HG02678 (cell line): Measurements from ENCODE around the gene TACR1.

Experiments used
- ATAC-seq: cut with Tn5 transposase; IDR thresholded peaks from one replicate; pipeline ENCODE4 v1.9.1; 2021; ENCODE audit warnings: mild to moderate bottlenecking, moderate library complexity; ENCODE audit not compliant: unreplicated experiment

The TACR1 gene

GRCh38 chr2:75025216-75025615 lies 174.1 kb downstream of the TACR1 start:
- no peak for ATAC-seq

GRCh38 chr2:75023666-75024455 lies 175.5 kb downstream of the TACR1 start:
- no peak for ATAC-seq

- ATAC-seq = no peak
Observed at GRCh38 chr2:75022516-75022915, 176.8 kb downstream of the TACR1 start.

DNA sequence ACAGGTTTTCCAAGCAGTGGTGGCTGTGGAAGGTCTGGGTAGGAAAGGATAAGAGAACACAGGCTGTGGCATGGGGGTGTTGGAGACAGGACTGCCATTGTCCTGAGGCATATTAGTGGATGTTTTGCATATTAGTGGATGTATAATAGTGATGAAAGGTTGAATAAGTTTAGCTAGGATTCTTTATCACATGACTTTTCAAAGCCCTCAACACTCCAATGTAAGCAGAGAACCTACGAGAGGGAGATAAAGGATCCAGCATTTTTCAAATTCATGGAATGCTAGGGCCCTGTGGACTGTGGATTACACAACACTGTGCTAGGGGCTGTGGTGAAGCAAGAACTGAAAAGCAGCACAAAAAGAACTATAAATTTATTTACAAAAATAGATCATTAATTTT lies 177.6 kb downstream of the TACR1 start:
- no peak for ATAC-seq

GRCh38 chr2:75020476-75020875 lies 178.8 kb downstream of the TACR1 start:
- ATAC-seq = no peak

DNA sequence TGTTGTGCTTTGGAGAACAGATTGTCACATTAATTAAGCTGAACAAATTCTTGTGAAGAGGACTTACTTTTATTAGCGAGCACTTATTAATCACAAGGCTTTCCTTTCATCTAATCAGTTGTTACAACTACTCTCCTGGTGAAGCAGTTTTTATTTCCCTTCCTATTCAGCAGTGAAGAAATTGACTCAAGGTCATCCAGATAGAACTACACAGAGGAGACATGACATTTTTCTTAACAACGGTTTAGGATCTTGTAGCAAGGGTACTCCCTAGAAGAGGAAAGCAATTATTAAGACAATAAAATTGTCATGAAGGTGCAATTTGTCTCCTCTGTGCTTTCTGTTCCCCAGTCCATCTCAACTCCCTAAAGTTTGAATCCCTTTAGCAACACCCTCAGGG lies 179.5 kb downstream of the TACR1 start:
- ATAC-seq = no peak

DNA sequence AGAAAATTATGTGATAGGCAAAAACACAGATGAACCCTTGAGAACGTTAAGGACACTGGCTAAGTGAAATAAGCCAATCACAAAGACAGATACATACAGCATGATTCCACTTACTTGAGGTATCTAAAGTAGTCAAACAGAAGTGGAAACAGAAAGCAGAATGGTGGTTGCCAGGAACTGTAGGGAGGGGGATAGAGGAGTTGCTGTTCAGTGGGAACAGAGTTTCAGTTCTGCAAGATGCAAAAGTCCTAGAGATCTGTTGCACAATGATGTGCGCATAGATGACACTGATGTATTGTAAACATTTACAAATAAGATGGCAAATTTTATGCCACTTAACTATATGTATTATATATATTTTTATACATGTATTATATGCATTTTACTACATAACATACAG lies 181.2 kb downstream of the TACR1 start:
- no peak for ATAC-seq

DNA sequence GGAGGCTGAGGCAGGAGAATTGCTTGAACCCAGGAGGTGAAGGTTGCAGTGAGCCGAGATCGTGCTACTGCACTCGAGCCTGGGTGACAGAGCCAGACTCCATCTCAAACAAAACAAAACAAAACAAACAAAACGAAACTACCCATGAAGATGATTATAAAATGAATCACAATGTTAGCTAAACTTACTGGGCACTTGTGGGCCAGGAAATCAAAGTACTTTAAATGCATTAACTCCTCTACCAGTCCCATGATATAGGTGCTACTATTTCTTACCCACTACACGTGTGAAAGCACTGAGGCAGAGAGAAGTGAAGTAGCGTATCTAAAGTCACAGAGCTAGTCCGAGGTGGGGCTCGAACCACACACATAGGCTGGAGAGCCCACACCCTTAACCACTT lies 187.2 kb downstream of the TACR1 start:
- ATAC-seq = no peak

DNA sequence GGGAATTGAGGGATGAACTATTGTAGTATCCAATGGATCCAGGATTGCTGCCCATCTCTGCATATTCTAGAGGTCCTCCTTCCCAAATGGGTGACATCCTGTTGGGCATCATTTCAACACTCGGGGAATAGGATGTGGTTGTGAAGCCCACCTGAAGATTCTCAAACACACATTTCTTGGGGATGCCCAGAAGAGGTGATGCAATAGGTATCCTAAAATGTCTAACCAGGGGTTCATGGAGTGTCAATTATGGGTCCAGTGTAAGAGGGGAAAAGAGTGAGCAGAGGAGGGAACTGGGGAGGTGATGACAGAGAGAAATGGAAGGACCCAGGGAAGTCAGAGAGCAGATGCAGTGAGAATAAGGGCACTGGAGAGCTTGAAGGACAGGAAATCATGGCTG lies 188.7 kb downstream of the TACR1 start:
- ATAC-seq = no peak

DNA sequence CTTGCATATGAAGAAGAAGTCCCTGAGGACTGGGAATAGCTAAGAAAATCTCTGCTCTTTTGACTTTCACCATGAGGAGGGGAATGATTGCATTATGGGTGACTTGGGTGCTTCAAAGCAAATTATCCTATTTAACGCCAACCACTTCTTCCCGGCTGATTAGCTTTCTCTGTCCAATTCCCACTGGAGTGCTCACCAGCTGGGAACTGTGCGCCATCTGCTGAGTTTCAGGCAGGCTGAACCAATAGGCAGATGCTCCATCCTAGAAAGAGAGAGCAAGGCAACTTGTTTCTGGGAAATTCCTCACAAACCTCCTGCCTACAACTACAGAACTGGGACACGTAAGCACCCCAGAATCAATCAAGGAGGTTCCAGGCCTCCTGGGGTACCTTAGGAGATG lies 191.5 kb downstream of the TACR1 start:
- ATAC-seq = no peak

- no peak for ATAC-seq
Observed at GRCh38 chr2:75007061-75007460, 192.3 kb downstream of the TACR1 start.

DNA sequence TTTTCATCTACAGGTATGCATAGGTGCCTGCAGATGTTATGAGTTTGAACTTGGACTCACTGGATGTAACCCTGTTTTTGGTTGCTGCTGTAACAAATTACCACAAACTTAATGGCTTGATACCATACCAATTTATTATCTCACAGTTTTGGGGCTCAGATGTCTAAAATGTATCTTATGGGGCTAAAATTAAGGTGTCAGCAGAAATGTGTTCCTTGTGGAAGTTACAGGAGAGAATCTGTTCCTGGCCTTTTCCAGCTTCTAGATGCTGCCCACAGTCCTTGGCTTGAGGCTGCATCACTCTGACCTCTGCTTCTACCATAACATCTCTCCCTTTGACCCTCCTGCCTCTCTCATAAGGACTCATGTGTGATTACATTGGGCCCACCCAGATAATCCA lies 193.3 kb downstream of the TACR1 start:
- ATAC-seq = no peak

- no peak for ATAC-seq
Observed at GRCh38 chr2:75003773-75004172, 195.5 kb downstream of the TACR1 start.

GRCh38 chr2:75003276-75003675 lies 196.0 kb downstream of the TACR1 start:
- no peak for ATAC-seq

DNA sequence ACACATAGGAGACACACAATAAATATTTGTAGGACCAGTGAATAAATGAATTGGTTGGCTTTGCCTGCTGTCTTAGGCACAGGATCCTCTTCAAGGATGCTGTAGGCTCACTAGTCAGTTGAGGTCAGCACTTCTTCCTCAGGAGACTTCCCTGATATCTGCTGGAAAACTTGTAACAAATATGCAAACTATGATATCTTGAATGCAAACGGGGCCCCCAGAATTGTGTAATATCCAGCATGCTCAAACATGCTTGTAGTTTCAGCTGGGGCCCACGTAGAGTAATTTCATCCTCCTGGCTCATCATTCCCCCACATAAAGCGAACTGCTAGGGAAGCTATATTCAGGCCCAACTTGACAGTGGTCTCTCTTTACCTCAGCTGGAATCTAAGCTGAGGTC lies 197.3 kb downstream of the TACR1 start:
- no peak for ATAC-seq

DNA sequence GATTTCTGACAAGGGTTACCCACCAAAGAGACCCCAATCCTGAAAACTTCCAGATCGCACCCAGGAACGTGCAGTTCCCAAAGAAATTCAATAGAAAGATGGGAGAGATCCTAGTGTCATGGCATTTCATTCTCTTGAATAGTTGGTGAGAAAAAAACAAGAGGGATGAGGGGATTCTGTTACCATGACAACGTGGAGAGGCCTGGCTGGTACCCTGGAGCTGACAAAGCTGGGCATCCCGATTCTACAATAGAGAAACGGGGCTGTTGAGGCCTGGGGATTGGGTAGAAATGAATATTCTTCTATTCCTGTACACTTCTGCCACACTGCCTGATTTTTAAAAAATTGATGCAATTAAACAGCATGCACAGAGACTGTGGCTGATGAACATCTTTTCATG lies 199.9 kb downstream of the TACR1 start:
- no peak for ATAC-seq
